Endothelial cell of umbilical vein (primary cell): ENCODE results near the gene RAB11FIP3. TPM values are rescaled to one million over a fixed set of nuclear protein-coding genes. Genes with fewer than 3 reads are reported as not detected.

Experiments used
- BruUV-seq: library from RNA; stranded (reverse); fragments of 400-500 nt; replicated peaks from 2 replicates; lab custom pipeline; 2021; lab: Mats Ljungman, UMichigan
- CTCF ChIA-PET: fragments of 300-600, 350-600 bp; sonication (Branson Sonifier 250); formaldehyde crosslinking; loops from one replicate; lab custom pipeline; 2021; ENCODE audit warnings: antibody characterized with exemption, inconsistent platforms; lab: Charles Lee
- POLR2A ChIA-PET: fragments of 300-600, 350-600 bp; sonication (Branson Sonifier 250); formaldehyde crosslinking; loops from one replicate; lab custom pipeline; 2021; ENCODE audit warnings: antibody characterized with exemption, inconsistent platforms; lab: Charles Lee
- DNase-seq: peaks from one replicate; pipeline ENCODE4 v3.0.0-alpha.2; 2011; ENCODE audit warnings: low read depth, low spot score
- FAIRE-seq: peaks from 2 replicates; lab custom pipeline; 2011; peaks lifted over from hg19 to GRCh38; lab: Jason Lieb, UNC
- H2AFZ ChIP-seq: 2 replicates; pipeline ENCODE4 v1.6.0; 2012; ENCODE audit warnings: low read depth, low read length, control low read depth, inconsistent platforms
- H3K27ac ChIP-seq: 2 replicates; pipeline ENCODE4 v1.5.1; 2011; ENCODE audit warnings: low read depth, mild to moderate bottlenecking, control low read depth, low read length, moderate library complexity; ENCODE audit not compliant: insufficient read depth
- H3K27me3 ChIP-seq, 2 experiments: 2 replicates each; pipeline versions ENCODE4 v1.6.0 to v1.6.1; 2011; ENCODE audit warnings: low read length in 2 of 2, mixed read lengths in 1 of 2; ENCODE audit not compliant: control insufficient read depth in 2 of 2, insufficient read depth in 2 of 2
- H3K36me3 ChIP-seq, 2 experiments: 2 replicates in 1 of 2; 3 replicates in 1 of 2; pipeline ENCODE4 v1.5.1; 2011; ENCODE audit warnings: low read length in 2 of 2, mild to moderate bottlenecking in 1 of 2, moderate library complexity in 1 of 2; ENCODE audit not compliant: control insufficient read depth in 2 of 2, insufficient read depth in 2 of 2; ENCODE audit errors: extremely low read depth in 1 of 2
- H3K4me1 ChIP-seq: 3 replicates; pipeline ENCODE4 v1.5.1; 2011; ENCODE audit warnings: mild to moderate bottlenecking, low read length; ENCODE audit not compliant: control insufficient read depth, insufficient read depth; ENCODE audit errors: extremely low read depth
- H3K4me2 ChIP-seq: 2 replicates; pipeline ENCODE4 v1.6.1; 2011; ENCODE audit warnings: low read length, control low read depth, mixed read lengths; ENCODE audit not compliant: insufficient read depth
- H3K4me3 ChIP-seq, 3 experiments: fragments of 200-600 bp in 1 of 3; sonication (generic), shearing (Covaris generic) in 1 of 3; replicated peaks in 1 of 3; 2 replicates each; pipeline ENCODE4 v1.5.1; 2011 to 2016; ENCODE audit warnings: control low read depth in 3 of 3, low read length in 3 of 3, mild to moderate bottlenecking in 2 of 3, inconsistent platforms in 1 of 3, low read depth in 1 of 3, moderate library complexity in 1 of 3; ENCODE audit not compliant: insufficient read depth in 1 of 3
- H3K79me2 ChIP-seq: 2 replicates; pipeline ENCODE4 v1.6.0; 2012; ENCODE audit warnings: low read length, inconsistent platforms; ENCODE audit not compliant: control insufficient read depth, insufficient read depth
- H3K9ac ChIP-seq: replicated peaks from 2 replicates; pipeline ENCODE3; 2011; ENCODE audit warnings: low read length, control low read depth; ENCODE audit not compliant: insufficient read depth; ENCODE audit errors: extremely low read depth
- H3K9me1 ChIP-seq: replicated peaks from 3 replicates; pipeline ENCODE4 v1.6.0; 2011; ENCODE audit warnings: mild to moderate bottlenecking, low read length; ENCODE audit not compliant: control insufficient read depth, insufficient read depth; ENCODE audit errors: extremely low read depth
- H3K9me3 ChIP-seq: replicated peaks from 2 replicates; pipeline ENCODE4 v1.5.1; 2012; ENCODE audit warnings: low read length, inconsistent platforms; ENCODE audit not compliant: control insufficient read depth, insufficient read depth
- H4K20me1 ChIP-seq: replicated peaks from 2 replicates; pipeline ENCODE3; 2011; ENCODE audit warnings: mild to moderate bottlenecking, low read length; ENCODE audit not compliant: control insufficient read depth, insufficient read depth; ENCODE audit errors: extremely low read depth
- EZH2 ChIP-seq: IDR thresholded peaks from 2 replicates; pipeline ENCODE4 v1.6.1; 2012; ENCODE audit warnings: borderline replicate concordance, low read depth, mild to moderate bottlenecking, moderate library complexity, low read length, inconsistent platforms; ENCODE audit not compliant: severe bottlenecking
- FOS ChIP-seq: IDR thresholded peaks from 2 replicates; pipeline ENCODE4 v1.6.1; 2011; ENCODE audit warnings: mild to moderate bottlenecking, low read length, moderate library complexity, borderline replicate concordance; ENCODE audit not compliant: insufficient read depth
- GATA2 ChIP-seq: IDR thresholded peaks from 2 replicates; pipeline ENCODE4 v1.7.0; 2011; ENCODE audit warnings: low read depth, mild to moderate bottlenecking, moderate library complexity, mixed read lengths, low read length; ENCODE audit not compliant: insufficient read length, insufficient read depth
- JUN ChIP-seq: IDR thresholded peaks from 2 replicates; pipeline ENCODE4 v1.6.1; 2011; ENCODE audit warnings: borderline replicate concordance, low read depth; ENCODE audit not compliant: insufficient read length, insufficient read depth
- MYC ChIP-seq: IDR thresholded peaks from one replicate; pipeline ENCODE4 v1.6.1; 2011; ENCODE audit warnings: mild to moderate bottlenecking, low read depth, low read length
- POLR2A ChIP-seq: IDR thresholded peaks from 2 replicates; pipeline ENCODE4 v1.6.1; 2012; ENCODE audit warnings: low read depth, mild to moderate bottlenecking, control low read depth, low read length
- POLR2AphosphoS5 ChIP-seq: IDR thresholded peaks from 2 replicates; pipeline ENCODE4 v1.6.1; 2012; ENCODE audit warnings: low read depth, mild to moderate bottlenecking, control low read depth, low read length, moderate library complexity; ENCODE audit not compliant: insufficient read depth
- dilution Hi-C: fragments of 300-500 bp; cut with MboI; formaldehyde crosslinking; loops from one replicate; pipeline ENCODE4 v1.15.0; 2019; ENCODE audit warnings: low sequenced_read_pairs; ENCODE audit not compliant: extremely low pct_ligation_motif_present
- intact Hi-C: fragments of 100-400 bp; cut with micrococcal nuclease; formaldehyde crosslinking; loops from one replicate; pipeline ENCODE4 v1.10.0; 2022
- polyA plus RNA-seq, 4 experiments: library from polyadenylated mRNA; depleted of rRNA in 3 of 4; stranded (reverse) in 3 of 4; unstranded in 1 of 4; fragments of >200 nt; gene quantifications; 2 replicates each; pipeline versions ENCODE4 v1.2.1 to v1.2.3, GENCODE V29; 2011 to 2012; ENCODE audit warnings: missing spikeins in 1 of 4
- total RNA-seq: library from RNA; stranded (reverse); gene quantifications from 2 replicates; pipeline ENCODE4 v1.2.3, GENCODE V29; 2021
- TF ChIP-seq, protein P1 (sequence below), 2 donors: IDR thresholded peaks; 1 replicate in 1 of 2; 2 replicates in 1 of 2; pipeline ENCODE4 v1.5.1; 2011; ENCODE audit warnings: low read length in 2 of 2, mild to moderate bottlenecking in 2 of 2, moderate library complexity in 2 of 2, control low read depth in 1 of 2, inconsistent platforms in 1 of 2, low read depth in 1 of 2; ENCODE audit not compliant: insufficient read depth in 1 of 2; ENCODE audit errors: extremely low read depth in 1 of 2
- TF ChIP-seq, protein P2 (sequence below): IDR thresholded peaks from 2 replicates; pipeline ENCODE4 v1.6.1; 2011; ENCODE audit not compliant: insufficient read depth, insufficient read length

The RAB11FIP3 gene
- total and polyA plus RNA-seq, 2 donors (not counting 3 experiments of a cell fraction or from before 2014, with no cell fraction given): 20.5 to 75.9 TPM

DNA sequence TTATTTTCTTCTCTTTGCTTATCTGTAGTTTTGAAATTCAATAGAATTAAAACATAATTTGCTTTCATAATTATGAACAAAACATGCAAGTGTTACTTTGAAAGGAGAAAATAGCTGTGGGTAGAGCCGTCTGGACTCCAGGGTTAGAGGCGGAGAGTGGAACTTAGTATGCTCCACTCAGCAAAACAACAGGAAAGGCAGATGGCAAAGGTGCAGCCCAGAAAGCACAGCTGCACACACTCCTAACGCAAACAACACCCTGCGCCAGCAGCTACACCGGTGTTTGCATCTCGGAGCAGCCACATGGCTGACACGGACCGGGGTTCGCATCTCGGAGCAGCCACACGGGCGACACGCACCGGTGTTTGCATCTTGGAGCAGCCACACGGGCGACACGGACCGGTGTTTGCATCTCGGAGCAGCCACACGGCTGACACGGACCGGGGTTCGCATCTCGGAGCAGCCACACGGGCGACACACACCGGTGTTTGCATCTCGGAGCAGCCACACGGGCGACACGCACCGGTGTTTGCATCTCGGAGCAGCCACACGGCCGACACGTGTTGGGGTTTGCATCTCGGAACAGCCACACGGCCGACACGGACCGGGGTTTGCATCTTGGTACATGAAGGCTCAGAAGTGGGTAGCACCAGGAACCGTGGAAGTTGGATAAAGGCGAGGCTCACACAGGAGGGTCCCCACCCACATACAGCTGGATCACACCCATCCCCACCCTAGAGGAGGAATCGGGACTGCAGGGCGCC is 89.9 kb downstream of the RAB11FIP3 start:
- Histone ChIP-seq H3K9ac (no peak overlapping the region), H3K36me3 (peaks cover 0 to 16% of the 10 kb centered on the region in 2 experiments), H3K27me3 (no peaks in the 10 kb centered on the region), H3K4me1 (no peaks in the 10 kb centered on the region), H3K4me3 (no peak overlapping the region), H4K20me1 (no peaks in the 10 kb centered on the region), H3K9me3 (no peaks in the 10 kb centered on the region), H3K4me2 (no peak overlapping the region), H3K79me2 (no peaks in the 10 kb centered on the region), H3K9me1 (no peaks in the 10 kb centered on the region), H3K27ac (no peak overlapping the region), H2AFZ (no peak overlapping the region)
- no TSS peak for BruUV-seq
- DNase-seq (peak; percentile 55), FAIRE-seq (no peak)
- intact Hi-C loops (no loop called here), dilution Hi-C loops (no loop called here)
- ChIA-PET CTCF (interaction anchor here (0.5 to 1.3 kb wide), 3 partner anchors 9 to 39 kb away, joined by 3 read pairs; no protein-coding TSS in a partner anchor), POLR2A (no interaction called here)
- TF ChIP-seq, protein P1, sequence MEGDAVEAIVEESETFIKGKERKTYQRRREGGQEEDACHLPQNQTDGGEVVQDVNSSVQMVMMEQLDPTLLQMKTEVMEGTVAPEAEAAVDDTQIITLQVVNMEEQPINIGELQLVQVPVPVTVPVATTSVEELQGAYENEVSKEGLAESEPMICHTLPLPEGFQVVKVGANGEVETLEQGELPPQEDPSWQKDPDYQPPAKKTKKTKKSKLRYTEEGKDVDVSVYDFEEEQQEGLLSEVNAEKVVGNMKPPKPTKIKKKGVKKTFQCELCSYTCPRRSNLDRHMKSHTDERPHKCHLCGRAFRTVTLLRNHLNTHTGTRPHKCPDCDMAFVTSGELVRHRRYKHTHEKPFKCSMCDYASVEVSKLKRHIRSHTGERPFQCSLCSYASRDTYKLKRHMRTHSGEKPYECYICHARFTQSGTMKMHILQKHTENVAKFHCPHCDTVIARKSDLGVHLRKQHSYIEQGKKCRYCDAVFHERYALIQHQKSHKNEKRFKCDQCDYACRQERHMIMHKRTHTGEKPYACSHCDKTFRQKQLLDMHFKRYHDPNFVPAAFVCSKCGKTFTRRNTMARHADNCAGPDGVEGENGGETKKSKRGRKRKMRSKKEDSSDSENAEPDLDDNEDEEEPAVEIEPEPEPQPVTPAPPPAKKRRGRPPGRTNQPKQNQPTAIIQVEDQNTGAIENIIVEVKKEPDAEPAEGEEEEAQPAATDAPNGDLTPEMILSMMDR (IDR thresholded peaks at IDR 0.05; ENCODE audit: extremely low read depth in 1 of 2, insufficient read depth in 1 of 2, low read depth in 1 of 2, low read length in 2 of 2): no peak
- TF ChIP-seq FOS (no peak), POLR2AphosphoS5 (no peak), EZH2 (no peak), JUN (no peak), POLR2A (no peak), GATA2 (no peak), MYC (no peak)
- TF ChIP-seq, protein P2, sequence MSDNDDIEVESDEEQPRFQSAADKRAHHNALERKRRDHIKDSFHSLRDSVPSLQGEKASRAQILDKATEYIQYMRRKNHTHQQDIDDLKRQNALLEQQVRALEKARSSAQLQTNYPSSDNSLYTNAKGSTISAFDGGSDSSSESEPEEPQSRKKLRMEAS: no peak
